NCI-H2171 (cell line): ENCODE results near the gene PHKG2.
"Not testable (repeated sequence)": the region's sequence is repeated elsewhere in the genome, so short reads cannot be mapped to it uniquely, and the experiment has no call there.

ENCODE experiments used
- DNase-seq: peaks from one replicate; lab custom pipeline; 2025; lab: John Stamatoyannopoulos, UW

The PHKG2 gene, protein sequence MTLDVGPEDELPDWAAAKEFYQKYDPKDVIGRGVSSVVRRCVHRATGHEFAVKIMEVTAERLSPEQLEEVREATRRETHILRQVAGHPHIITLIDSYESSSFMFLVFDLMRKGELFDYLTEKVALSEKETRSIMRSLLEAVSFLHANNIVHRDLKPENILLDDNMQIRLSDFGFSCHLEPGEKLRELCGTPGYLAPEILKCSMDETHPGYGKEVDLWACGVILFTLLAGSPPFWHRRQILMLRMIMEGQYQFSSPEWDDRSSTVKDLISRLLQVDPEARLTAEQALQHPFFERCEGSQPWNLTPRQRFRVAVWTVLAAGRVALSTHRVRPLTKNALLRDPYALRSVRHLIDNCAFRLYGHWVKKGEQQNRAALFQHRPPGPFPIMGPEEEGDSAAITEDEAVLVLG

DNA sequence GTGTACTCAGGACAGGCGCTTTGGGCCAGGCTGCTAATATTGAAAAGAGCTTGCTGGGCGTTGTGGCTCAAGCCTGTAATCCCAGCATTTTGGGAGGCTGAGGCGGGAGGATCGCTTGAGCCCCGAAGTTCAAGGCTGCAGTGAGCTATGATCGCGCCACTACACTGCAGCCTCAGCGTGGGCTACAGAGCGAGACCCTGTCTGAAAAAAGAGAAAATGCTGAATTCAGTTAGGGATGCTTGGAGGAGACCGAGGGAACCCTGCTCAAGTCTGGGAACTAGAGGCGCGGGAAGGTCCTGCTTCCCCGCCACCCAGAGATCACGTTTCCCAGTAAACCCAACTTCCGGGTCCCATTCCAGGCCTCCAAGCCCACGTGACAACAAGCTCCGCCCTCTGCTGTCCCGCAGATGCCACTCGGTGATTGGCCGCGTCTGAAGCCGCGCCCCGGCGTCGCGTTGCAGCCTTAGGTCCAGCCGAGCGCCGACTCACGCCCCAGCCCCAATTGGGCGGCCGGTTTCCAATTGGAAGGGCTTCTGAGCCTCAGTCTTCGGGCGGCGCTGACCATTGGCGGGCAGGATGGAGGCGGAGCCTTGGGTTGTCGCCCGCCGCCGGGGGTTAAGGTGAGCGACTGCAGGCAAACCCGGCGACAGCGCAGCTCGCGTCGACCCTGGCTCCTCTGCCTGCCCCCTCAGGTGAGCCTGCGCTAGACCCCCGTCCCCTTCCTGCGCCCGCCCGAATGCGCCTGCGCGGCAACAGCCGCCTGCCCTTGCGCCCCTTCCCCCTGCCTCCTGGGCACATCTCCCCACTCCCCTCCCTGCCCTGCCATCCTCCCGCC is at the start of gene PHKG2:
TSS of gene PHKG2 (plus strand) at position 627 of the 835 bp plus-strand sequence. CDS start 396 bp downstream, outside the sequence.
- DNase-seq, result peak; percentile 98

DNA sequence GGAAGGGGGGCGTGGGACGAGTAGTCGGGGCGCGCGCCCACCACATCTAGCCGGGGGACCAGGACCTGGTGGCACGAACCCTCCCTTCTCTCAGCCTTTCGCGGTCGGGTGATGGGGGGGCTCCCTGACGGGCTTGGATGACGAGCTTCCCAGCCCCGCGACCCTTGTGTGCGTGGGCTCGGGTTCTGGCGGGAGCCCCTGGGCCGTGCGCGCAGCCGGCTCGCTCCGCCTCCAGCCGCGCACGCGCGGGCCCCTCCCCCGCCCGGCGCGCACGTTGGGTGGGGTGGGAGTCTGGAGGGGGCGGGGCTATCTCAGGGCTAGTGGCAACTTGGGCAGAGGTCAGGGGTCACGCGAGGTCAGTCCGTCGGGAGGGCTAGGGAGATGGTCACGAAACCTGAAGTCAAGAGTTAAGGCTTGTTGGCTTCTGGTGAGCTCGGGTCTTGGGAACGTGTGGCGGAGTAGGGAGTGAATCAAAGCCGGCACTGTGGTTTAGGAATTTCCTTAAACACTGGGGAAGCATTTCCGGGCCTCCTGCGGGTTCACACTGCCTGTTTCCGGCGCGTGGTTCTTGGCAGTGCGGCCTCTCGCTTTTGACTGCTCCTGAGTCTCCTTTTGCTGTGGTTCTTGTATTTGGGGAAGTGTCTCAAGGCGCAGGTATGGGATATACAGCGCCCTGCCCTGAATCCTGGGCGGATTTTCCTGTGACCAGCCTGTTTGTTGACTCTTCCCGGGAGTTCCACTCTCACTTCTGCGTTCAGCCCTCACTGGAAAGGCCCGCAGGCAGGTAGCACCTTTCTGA is 49.2 kb upstream of the PHKG2 start, which contains the start of gene SRCAP:
TSS of gene SRCAP (plus strand) at position 356 of the 799 bp plus-strand sequence. CDS start 1,654 bp downstream, outside the sequence.
- peak; percentile 86 for DNase-seq

DNA sequence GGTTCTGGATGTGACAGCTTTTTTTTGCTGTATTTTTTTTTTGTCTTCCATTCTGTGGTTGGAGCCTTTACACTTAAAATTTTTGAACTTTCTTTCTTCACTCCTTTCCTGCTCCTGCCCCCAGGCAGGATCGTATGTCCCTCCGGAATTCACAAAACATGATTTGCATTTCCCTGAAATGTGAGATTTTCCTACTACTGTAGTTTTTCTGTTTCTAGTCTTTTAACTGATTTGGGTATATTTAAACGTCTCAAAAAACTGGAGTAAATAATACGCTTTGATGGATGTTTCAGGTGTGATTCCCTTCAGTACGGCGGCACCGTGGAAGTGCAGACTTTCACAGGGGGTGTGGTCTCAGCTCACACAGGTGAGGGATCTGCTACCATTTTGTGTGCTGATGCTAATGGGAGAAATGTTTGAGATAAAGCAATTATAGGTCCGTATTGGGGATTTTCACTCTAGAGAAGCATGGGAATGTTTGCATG is 48.6 kb upstream of the PHKG2 start:
- no peak for DNase-seq

DNA sequence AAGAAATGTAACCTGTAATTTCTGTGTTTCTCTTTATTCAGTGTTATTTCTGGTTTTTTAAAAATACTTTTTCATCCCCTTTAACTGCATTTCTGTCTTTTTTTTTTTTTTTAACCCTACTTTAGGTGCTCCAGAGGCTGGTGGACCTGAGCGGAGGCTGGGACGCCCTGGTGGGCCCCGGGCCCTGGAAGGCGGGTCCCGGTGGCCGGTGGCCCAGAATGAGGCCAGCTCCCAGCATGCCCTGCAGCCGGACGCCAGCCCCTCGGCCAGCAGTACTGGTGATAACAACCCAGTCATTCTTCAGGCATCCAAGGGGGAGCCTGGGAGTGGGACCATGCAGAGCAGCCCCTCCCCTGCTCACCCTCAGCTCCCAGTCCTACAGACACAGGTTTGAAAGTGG is 47.7 kb upstream of the PHKG2 start:
- no peak for DNase-seq

DNA sequence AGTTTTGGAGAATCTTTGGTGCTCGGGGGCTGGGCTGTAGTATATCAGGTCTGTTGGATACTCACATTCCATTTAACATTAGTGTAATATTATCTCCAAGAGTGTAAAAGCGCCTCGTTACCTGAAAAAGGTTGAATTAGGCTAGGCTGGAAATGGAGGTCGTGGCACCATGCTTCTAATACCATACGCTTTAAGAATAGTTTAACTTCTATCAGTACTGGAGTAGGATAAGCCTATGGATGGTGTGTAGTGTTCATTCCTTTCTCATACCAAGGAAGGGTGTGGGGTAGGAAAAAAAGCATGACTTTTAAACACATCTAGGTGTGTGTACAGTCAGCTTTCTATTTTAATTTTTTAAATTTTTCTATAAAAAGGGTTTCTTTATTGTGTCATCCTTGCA is 47.3 kb upstream of the PHKG2 start:
- DNase-seq, result no peak

DNA sequence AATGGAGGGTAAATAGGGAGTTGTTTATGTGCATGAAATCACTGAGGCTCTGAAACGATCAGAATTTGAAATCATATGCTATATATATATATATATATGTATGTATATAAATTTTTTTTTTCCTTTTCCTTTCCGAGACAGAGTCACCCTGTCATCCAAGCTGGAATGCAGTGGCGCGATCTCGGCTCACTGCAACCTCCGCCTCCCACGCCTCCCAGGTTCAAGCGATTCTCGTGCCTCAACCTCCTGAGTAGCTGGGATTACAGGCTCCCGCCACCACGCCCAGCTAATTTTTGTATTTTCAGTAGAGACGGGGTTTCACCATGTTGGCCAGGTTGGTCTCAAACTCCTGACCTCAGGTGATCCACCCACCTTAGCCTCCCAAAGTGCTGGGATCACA is 45.2 kb upstream of the PHKG2 start:
- DNase-seq, result not testable (repeated sequence)

DNA sequence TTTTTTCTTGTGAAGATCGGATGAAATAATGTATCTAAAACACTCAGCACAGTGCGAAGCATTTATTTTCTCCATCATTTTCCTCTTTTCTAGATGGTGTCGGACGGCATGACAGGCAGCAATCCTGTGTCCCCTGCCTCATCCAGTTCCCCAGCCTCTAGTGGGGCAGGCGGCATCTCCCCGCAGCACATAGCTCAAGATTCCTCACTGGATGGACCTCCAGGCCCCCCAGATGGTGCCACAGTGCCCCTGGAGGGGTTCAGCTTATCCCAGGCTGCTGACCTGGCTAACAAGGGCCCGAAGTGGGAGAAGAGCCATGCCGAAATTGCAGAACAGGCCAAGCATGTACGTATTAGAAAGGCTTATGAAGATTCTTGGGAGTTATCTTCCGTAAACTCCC is 44.3 kb upstream of the PHKG2 start:
- no peak for DNase-seq

DNA sequence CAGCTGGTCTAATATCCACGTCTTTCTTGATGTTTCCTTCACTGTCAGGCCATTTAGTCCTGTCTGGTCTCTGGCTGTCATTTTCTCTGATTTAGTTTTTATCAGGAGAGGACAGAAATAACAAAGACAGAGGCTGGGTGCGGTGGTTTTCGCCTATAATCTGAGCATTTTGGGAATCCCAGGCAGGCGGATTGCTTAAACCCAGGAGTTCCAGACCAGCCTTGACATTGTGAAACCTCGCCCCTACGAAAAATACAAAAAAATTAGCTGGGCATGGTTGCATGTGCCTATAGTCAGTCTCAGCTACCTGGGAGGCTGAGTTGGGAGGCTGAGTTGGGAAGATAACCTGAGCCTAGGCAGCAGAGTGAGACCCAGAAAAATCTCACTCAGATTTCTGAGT is 42.2 kb upstream of the PHKG2 start:
- DNase-seq, result no peak

DNA sequence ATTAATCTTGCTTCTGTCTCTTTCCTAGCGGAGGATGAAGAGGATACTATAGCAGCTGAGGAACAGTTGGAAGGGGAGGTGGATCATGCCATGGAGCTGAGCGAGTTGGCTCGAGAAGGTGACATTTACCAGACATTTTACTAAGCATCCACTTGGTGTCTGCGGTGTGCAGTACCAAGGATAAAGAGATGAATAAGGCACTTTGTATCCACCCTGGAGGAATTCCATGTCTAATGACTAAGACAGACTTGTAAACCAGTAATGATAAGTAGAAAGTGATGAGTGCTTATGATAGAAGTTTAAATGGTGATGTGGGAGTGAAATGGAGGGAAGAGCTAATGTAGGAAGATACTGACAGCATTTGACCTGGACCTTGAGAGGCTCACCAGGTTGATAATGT is 37.3 kb upstream of the PHKG2 start:
- no peak for DNase-seq

DNA sequence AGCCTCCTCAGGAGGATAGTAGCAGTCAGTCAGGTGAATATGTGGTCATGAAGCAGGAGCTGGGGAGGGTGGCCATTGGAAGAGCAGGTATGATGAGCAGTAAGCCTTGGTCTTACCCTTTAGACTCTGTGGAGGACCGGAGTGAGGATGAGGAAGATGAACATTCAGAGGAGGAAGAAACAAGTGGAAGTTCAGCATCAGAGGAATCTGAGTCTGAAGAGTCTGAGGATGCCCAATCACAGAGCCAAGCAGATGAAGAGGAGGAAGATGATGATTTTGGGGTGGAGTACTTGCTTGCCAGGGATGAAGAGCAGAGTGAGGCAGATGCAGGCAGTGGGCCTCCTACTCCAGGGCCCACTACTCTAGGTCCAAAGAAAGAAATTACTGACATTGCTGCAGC is 36.5 kb upstream of the PHKG2 start:
- DNase-seq, result no peak

DNA sequence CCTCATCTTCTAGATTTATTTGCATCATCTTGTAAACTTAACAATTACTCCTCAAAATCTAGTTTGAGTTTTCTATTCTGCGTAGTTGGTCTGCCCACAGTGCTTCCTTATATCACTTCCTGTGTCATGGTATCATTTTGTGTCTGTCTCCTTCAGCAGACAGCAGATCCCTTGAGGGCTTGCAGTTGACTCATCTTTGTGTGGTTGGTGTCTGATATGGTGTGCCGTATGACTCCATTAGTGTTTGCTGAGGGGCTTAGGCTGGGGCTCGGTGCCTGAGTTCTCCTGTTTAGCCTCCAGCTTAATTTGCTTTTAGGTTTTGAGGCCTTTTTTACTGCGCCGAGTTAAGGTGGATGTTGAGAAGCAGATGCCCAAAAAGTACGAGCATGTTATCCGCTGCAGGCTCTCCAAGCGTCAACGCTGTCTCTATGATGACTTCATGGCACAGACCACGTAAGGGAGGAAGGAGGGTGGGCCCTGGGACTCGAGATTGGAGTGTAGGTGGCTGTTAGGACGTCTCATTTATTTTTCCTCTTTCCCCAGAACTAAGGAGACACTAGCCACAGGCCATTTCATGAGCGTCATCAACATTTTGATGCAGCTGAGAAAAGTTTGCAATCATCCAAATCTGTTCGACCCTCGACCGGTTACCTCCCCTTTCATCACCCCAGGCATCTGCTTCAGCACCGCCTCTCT is 32.3 kb upstream of the PHKG2 start:
- DNase-seq, result no peak

DNA sequence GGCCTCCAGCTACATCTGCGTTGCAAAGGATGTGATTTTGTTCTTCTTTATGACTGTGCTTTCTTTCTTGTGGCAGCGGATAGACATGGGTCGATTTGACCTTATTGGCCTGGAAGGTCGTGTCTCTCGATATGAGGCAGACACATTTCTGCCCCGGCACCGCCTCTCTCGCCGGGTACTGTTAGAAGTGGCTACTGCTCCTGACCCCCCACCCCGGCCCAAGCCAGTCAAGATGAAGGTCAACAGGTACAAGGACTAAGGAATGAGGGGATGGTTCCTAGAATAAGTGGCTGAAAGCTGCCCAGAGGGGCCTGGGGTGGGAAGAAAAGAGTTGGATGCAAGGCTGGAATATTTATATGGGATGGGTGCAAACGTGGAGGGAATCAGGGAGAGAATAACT is 28.1 kb upstream of the PHKG2 start:
- DNase-seq, result no peak

DNA sequence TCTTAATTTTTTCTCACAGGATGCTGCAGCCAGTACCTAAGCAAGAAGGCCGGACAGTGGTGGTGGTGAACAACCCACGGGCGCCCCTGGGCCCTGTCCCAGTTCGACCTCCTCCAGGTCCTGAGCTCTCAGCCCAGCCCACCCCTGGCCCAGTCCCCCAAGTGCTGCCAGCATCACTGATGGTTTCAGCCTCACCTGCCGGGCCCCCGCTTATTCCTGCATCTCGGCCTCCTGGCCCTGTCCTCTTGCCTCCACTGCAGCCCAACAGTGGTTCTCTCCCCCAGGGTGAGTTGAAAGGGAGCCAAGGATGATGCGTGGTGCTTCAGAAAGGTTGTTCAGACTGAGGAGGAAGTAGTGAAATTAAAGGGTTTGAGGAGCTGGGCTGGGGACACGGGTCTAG is 27.5 kb upstream of the PHKG2 start:
- no peak for DNase-seq

DNA sequence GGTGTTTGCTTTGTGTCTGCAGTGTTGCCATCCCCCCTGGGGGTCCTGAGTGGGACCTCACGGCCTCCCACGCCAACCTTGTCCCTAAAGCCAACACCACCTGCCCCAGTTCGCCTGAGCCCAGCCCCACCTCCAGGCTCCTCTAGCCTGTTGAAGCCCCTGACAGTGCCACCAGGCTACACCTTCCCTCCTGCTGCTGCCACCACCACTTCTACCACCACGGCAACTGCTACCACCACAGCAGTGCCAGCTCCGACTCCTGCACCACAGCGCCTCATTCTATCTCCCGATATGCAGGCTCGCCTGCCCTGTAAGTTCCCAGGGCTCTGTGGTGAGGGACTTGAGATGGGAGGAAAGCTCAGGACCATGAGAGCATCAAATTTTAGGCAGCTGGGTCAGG is 27.1 kb upstream of the PHKG2 start:
- no peak for DNase-seq

DNA sequence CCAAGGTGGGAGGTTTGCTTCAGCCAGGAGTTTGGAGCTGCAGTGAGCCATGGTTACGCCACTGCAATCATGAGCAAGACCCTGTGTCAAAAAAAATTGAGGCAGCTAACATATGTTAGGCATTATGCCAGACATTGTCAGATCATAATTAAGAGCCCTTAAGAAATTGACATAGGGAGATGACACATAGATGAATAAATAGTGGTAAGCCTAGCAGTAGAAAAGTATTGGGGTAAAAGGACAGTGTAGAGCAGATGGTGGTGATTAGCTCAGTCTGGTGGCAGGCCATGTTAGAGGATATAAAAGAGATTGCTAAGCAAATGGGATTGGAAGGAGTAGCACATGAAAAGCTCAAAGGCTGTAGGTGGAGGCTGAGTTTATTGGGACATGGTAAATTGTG is 26.6 kb upstream of the PHKG2 start:
- DNase-seq, result no peak

DNA sequence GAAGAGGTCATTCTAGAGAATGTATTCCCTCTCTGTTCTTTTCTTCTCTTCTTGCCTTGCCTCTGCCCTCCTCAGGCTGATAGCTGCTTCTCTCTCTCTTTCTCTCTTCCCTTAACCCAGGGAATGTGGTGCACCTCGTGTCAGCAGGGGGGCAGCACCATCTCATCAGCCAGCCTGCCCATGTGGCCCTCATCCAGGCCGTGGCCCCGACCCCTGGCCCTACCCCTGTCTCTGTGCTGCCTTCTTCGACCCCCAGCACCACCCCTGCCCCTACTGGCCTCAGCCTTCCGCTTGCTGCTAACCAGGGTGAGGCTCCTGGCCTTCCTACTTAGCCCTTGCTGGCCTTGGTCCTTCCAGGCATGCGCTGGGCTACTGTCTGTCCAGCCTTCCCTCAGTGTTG is 25.8 kb upstream of the PHKG2 start:
- no peak for DNase-seq

DNA sequence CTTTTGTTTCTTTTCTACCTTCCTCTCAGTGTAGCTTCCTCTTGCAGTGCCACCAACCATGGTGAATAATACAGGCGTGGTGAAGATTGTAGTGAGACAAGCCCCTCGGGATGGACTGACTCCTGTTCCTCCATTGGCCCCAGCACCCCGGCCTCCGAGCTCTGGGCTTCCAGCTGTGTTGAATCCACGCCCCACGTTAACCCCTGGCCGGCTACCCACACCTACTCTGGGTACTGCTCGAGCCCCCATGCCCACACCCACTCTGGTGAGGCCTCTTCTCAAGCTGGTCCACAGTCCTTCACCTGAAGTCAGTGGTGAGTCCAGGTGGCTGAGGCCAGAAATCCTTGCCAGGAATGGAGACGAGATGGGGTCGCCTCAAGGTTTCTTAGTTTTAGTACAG is 25.3 kb upstream of the PHKG2 start:
- no peak for DNase-seq

DNA sequence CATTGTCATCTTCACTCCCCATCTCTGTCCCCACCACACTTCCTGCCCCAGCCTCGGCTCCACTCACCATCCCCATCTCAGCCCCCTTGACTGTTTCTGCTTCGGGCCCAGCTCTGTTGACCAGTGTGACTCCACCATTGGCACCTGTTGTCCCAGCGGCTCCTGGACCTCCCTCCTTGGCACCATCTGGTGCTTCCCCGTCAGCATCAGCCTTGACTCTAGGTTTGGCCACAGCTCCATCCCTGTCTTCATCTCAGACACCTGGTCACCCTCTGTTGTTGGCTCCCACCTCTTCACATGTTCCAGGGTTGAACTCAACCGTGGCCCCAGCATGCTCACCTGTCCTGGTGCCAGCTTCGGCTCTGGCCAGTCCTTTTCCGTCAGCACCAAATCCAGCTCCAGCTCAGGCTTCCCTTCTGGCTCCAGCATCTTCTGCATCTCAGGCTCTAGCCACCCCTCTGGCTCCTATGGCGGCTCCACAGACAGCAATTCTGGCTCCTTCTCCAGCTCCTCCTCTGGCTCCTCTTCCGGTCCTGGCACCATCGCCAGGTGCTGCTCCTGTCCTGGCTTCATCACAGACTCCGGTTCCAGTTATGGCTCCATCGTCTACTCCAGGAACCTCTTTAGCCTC is 24.4 kb upstream of the PHKG2 start:
- no peak for DNase-seq

DNA sequence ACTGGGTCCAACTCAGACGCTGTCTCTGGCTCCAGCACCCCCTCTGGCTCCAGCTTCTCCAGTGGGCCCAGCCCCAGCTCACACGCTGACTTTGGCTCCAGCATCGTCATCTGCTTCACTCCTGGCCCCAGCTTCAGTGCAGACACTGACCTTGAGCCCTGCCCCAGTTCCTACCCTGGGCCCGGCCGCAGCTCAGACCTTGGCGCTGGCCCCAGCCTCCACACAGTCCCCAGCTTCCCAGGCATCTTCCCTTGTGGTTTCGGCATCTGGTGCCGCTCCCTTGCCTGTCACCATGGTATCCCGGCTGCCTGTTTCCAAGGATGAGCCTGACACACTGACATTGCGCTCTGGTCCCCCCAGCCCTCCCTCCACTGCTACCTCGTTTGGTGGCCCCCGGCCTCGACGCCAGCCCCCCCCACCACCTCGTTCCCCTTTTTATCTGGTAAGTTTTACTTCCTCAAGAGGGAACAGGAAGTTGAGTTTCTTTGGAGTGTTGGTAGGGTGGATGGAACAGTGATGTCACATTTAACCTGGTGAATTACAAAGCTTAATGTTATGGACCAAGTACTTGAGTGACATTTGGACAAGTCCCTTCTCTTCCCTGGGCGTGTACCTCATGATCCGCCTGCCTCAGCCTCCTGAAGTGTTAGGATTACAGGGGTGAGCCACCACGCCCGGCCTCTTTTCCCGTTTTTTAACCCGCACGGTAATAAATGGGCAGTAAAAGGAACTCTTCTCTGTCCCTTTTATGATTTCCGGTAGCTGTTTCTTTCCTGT is 23.4 kb upstream of the PHKG2 start:
- no peak for DNase-seq

DNA sequence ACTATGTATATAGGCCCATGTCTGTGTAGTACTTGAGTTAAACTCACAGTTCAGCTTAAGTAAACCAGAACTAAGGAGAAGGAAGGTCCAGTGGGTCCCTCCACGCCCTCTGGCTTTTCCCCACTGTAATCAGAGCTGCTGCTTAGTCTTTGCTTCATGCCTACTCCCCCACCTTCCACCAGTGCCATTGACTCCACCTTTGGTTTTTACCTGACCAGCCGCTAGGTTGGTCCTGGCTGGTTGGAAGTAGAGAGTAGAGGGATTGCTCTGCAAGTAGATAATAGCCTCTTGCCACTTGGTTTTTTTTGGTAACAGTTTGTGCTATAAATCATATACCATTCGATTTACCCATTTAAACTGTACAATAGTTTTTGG is 22.8 kb upstream of the PHKG2 start:
- DNase-seq, result no peak
